ENCODE results near the gene DCXR.

DCXR gene

DNA sequence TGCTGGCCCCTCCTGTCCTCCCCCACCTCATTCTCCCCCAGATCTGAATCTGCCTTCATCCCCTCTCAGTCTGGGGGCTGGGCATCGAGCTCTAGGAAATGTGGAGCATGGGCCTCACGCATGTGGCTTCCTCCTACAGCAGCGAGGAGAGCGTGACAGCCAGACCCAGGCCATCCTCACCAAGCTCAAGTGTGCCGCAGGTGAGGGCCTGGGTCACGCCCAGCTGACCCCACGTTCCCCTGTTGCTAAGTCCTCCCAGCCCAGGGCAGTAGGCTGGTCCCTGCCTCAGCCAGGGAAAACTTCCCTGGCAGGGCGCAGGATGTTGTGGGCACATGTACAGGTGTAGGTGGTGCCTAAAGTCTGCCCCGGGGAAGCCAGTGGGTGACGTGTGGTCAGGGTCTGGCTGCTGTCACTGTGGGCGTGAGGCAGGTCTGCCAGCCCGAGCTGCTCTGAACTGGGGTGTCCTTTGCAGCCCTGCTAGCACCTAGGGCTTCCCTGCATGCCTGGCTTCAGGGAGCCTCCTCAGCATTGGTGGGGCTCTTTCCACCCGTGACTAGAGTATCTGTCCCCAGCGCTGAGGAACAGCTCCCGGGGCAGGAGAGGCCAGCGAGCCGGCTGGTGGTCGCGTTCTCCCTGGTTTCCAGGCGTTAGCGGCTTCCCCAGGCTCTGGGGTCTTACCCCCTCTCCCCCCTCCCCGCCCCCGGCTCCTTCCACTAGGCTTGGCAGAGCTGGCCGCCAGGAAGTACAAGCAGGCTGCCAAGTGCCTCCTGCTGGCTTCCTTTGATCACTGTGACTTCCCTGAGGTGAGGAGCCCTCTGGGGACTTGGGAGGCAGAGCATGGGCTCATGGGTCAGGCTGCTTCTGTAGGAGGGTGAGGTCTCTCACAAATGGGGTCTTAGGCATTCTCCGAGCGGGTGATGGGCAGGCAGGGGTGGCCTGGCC is 17.8 kb upstream of the DCXR start:
- FAIRE-seq (peak; percentile 37), DNase-seq (ENCODE audit: low spot score) (no peak)

DNA sequence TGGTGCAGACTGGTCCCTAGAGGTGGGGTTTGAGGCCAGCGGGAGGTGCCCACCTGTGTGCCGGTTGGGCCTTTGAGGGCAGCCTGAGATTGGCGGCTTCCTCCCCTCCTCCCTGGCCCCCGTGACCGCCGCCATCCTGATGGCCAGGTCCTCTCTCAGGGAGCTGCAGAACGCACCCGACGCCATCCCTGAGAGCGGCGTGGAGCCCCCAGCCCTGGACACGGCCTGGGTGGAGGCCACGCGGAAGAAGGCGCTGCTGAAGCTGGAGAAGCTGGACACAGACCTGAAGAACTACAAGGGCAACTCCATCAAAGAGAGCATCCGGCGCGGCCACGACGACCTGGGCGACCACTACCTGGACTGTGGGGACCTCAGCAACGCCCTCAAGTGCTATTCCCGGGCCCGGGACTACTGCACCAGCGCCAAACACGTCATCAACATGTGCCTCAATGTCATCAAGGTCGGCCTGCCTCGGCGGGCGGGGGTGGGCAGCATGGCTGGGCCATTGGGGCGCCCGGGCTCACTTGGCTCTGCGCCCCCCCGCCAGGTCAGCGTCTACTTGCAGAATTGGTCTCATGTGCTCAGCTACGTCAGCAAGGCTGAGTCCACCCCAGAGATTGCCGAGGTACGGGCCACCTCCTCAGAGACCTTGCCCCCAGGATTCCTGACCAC is 17.0 kb upstream of the DCXR start:
- DNase-seq (ENCODE audit: low spot score) (no peak), FAIRE-seq (no peak)

DNA sequence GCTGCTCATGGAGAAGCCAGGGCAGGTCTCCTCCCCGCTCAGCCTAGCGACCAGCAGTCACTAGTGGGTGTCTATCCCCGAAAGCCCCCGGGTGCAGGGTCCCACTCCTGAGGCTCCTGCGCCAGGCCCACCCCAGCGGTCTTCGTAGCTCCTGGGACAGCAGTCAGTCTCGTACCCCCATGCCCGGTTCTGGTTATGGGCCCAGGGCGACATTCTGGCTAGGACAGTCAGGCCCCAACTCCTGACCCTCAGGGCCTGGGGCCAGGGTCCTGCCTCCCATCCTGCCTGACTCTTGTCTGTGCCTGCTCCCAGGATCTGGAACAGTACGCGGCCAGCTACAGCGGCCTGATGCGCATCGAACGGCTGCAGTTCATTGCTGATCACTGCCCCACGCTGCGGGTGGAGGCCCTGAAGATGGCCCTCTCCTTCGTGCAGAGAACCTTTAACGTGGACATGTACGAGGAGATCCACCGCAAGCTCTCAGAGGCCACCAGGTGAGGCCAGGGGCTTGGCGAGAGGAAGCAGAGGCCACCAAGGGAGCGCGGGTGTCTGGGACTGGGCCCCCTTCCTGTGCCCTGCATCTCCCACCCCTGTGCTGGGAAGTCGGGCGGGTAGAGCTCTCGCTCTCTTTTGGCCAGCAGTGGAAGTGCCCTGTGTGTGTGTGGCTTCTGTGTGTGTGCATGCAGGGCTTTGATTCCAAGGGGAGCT is 16.2 kb upstream of the DCXR start:
- no peak for DNase-seq (ENCODE audit: low spot score)
- FAIRE-seq = no peak

DNA sequence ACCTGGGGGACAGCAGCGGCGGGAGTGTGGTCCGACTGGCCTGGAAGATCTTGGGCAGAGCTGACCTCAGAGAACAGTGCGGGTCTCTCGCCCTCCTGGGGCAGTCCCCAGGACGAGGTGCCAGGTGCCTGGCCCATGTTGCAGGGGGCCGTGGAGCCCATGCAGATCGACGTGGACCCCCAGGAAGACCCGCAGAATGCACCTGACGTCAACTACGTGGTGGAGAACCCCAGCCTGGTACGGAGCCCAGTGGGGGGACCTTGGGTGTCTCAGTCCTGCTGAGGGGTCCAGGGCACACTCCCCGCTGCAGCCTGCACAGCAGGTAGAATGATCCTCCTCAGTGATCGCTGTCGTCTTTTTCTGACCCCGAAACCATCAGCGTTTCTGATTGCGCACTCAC is 15.6 kb upstream of the DCXR start:
- DNase-seq (ENCODE audit: low spot score) (no peak), FAIRE-seq (no peak)

DNA sequence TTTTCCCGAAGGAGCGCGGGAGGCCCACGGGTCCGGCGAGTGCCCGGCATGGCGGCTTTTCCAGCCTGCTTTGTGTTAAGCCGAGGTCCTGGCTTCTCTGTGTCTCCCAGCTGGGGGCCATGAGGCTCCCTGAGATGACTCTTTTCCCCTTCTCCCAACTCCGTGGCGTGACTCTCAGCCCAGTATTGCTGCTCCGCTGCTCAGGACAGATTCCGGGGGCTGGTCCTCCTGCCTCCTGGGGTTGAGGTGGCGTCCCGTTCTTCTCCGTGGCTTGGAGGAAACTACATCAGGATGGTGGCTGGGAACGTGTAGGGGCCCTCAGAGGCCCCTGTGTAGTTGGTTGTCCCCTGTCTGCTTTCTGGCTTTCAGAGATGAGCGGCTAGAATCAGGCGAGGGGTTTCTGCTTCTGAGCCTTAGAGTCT is 15.2 kb upstream of the DCXR start:
- DNase-seq (ENCODE audit: low spot score) (no peak), FAIRE-seq (no peak)

DNA sequence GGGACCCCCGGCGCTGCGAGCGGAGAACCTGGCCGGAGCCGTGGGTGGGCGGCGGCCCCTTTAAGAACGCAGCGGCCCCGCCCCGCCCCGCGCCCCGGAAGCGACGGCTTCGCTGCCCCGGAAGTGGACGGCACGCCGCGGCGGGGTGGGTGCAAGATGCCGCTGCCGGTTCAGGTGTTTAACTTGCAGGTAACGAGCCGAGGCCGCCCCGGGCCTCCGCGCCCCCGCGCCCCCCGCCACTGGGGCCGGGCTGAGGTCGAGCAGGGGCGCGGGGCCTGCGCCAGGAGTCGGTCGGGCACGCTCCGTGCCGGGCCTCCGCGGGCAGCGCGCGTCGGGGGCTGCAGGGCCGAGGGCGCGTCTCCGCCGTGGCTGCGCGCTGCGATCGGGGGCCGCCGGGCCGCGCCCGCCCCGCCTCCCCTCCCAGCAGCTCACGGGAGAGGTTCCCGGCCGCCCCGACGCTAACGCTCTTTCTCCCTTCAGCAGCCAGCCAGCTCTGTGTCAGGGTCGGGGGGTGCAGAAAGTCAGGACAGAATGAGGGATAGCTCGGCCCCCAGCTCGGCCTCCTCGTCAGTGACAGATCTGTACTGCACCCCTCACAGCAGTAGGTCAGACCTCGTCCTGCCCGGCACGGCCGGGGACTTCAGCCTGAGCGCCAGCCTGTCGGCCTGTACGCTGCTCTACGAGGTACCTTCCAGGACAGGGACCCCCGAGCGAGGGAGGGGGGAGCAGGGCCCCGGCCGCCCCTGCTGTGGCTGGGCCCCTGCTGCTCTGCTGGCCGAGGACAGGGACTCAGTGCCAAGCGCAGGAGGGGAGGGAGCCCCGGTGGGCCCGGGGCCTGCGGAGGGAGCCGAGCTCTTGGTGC is 14.5 kb upstream of the DCXR start, which contains the start of the genes GPS1 and RFNG:
Gene GPS1 (plus strand): TSS at position 123 of the 862 bp plus-strand sequence. CDS start 34 bp downstream, at position 157.
Gene RFNG (minus strand): TSS at position 36 of the 862 bp plus-strand sequence. CDS start 45 bp downstream, outside the sequence.
- DNase-seq (ENCODE audit: low spot score) = peak; percentile 93
- FAIRE-seq = peak; percentile 63

DNA sequence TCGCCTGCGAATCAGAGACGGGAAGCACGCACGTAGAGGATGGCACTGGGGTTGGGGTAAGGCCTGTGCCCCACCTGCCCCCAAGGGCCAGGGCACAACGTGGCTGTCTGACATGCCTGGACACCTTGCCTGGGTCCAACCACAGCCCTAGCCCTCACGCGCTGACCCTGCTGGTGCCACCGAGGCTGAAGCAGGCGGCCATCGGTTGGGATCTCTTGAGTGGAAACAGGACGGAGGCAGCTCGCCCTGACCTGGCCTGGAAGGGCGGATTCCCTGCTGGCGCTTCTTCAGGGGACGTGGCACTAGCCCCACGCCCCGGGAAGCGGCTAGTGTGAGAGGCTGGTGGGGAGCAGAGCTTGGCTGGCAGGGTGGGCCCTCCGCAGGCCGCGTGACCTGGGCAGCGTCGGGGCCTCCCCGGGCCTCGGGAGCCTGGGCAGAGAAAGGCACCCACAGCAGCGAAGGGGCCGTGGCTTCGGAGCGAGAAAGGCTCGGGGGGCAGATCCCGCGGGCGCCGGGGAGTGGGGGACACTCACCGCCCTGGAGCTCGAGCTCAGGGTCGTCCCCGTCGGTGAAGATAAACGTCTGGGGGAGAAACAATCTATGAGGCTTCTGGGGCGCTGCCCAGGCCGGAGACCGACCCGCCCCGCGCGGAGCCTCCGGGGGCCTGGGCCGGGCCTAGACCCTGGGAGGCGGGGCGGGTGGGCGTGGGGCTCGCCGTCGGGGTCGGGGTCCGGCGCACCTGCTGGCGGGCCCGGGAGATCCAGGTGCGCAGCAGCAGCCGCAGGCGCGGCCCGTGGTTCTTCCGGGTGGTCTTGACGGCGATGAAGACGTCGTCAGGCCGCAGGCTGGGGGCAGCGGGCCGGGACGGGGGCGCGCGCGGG is 13.5 kb upstream of the DCXR start:
- DNase-seq (ENCODE audit: low spot score) (peak; percentile 36), FAIRE-seq (no peak)

DNA sequence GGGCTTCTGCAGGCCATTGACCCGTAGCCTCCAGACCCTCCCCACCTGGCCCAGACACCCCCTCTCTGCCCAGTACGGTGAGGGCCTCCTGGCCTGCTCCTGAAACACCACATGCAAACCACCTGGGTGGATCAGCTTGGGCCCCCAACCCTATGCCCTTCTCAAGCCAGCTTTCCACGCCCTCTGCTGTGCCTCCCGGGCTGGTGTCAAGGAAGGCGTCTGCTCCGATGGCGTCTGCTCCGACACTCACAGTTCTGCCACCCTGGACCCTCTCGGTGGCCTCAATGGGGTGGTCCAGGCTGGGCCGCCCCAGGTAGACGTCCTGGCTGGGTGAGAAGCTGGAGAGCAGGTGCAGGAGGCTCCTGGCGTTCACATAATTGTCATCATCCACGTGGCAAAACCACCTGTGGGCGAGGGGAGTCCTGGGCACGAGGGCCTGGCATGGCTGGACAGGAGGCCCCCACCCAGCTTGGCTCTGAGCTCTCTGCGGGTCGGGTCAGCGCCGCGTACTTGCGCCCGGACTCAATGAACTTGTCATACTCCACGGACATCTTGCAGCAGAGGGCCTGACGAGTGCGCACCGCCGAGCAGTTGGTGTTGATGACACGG is 12.8 kb upstream of the DCXR start:
- FAIRE-seq = peak; percentile 94
- DNase-seq (ENCODE audit: low spot score) = no peak

DNA sequence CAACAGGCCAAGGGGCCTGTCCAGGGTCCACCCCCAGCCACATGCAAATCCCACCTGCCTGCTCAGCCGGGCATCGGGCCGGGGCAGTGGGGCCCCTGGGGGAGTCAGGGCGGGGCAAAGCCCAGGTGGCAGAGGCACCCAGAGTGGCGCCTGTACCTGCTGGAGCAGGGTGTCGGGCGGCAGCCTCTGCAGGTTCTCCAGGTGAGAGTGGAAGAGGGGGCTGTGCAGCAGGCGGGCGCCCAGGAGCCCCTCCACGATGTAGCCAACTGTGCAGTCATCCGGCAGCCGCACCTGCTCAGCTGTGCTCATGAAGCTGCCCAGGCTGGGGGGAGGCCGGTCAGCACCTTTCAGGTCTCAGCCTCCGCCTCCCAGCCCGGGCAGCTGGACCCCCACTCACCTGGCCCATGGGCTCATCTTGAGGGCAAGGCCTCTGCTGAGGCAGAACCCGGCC is 12.0 kb upstream of the DCXR start:
- DNase-seq (ENCODE audit: low spot score) (no peak), FAIRE-seq (no peak)

DNA sequence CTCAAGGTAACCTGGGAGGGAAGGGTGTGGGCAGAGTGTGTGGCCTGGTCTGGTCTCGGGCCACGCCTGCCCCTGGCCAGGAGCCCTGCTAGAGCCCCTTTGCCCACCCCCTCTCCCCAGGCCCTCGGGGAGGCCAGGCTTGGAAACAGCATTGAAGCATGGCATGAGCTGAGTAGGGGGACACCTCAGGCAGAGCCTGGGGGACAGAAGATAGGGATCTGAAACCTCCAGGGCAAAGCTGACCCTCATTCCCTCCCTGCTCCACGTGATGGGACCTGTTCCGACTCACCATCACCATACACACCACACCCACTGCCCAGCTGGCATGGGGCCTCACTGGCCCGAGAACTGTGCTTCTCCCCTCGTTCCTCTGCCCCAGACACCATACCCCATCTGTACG is 11.6 kb upstream of the DCXR start:
- no peak for DNase-seq (ENCODE audit: low spot score)
- peak; percentile 68 for FAIRE-seq

DNA sequence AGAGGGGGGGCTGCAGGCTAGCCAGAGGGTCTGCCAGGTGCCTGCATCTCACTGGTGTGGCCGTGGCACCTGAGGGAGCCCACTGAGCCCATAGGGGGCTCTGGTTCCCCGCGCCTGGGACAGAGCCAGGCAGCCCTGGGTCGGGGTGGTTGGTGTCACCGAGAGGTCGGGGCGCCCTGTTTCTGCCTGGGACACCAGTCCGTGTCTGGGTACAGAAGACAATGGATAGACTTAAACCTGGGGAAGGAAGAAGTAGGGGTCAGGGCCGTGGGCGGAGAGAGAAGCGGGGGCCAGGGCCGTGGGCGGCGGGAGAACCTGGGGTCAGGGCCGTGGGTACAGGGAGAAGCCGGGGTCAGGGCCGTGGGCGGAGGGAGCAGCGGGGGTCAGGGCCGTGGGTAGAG is 11.1 kb upstream of the DCXR start:
- DNase-seq (ENCODE audit: low spot score) (no peak), FAIRE-seq (no peak)

DNA sequence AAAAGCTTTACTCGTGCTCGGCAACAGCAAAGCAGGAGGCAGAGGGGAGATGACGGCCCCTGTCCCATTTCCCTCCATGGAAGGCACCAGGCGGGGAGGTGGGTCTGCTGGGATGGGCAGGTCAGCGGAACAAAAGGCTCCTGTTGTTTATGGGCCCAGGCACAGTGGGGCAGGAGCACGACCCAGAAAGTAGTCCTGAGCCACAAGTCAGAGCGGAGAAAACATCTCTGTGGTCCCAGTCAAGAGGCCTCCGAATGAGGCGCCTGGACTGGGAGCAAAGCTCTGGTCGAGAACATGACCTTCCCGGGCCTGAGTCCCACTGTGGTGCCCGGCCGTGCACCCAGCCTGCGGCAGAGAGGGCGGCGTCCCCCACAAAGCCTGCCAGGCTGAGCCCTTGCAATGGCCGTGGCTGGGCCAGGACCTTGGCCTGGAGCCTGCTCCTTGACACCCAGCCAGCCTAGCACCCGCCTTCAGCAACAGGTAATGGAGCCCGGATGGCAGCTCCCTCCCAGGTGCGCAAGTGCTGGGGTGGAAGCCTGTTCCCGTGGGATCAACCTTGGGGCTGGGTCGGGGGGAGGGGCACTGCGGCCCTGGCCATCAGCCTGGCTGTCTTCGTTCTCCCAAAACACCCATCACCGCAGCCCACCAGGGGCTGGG is 10.5 kb upstream of the DCXR start:
- DNase-seq (ENCODE audit: low spot score) (no peak), FAIRE-seq (no peak)

DNA sequence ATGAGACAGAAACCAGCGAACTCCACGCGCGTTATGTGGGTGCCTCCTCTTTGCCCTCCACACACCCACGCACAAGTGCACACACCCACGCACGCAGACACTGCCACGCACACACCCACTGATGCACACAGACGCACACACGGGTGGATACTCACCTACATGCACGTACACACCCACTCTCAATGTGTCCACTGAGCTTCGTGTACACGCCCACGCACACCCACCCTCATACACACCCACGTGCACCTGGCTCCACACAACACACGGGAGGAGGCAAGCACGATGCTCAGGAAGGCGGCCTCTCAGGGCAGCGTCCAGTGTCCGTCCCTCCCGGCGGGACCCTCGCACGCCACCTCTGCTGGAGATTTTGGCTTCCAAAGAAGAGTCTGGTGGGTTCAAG is 9.9 kb upstream of the DCXR start:
- FAIRE-seq (peak; percentile 90), DNase-seq (ENCODE audit: low spot score) (no peak)

DNA sequence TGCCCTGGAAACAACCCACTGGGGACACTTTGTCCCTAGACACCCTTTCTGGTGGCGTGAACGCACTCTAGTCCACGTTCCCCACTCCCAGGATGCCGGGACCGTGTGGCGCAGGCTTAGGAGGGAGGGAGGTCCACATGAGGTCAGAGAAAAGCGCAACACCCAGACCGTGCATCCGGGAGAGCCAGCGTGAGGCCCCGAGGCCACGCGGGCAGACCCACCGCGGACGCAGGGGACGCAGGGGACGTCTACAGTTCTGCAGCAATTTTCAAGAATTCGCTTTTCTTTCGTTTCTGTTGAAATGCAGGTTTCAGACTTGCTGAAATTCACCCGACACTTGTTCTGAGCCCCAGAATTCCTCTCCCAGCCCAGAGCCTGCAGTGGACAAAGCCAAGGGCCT is 9.4 kb upstream of the DCXR start:
- DNase-seq (ENCODE audit: low spot score) = no peak
- FAIRE-seq = no peak

DNA sequence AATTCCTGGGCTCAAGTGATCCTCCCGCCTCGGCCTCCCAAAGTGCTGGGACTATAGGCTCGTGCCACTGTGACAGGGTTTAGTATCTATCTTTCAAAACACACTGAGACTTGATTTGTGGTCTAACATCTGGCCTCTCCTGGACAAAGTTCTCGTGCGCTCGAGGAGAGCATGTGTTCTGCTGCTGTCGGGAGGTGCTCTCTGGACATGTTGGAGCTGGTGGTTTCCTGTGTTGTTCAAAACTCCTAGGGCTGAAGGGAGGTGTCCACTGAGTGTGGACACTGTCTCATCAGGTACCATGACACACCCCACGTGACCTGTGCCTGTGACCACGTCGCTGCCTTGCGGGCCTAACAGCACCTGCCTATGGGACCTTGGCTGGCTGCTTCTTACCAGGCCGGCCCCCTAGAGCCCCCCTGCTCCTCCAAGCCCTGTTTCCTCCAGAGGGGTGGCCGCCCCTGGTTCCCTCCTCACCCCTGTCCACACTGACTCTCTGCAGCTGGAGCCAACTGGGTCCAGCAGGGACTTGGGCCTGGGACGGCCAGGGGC is 8.5 kb upstream of the DCXR start:
- DNase-seq (ENCODE audit: low spot score) (no peak), FAIRE-seq (no peak)

DNA sequence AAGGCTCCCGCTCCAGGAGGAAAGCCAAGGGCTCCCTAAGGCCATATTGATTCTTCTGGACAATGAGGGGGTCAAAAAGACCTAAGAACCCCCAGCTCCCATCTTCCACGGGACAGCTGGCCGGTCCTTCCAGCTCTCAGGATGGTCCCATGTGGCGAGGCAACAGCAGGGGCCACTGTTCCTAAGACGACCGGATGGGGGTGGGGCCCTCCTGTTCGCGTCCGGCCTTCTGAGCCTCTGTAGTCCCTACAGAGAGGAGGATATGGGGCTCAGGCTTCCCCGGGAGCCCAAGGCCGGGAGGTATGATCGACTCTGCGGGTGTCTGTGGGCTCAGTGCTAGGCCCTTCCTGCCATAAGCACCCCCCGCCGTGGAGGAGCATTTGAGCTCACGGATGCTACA is 6.0 kb upstream of the DCXR start:
- DNase-seq (ENCODE audit: low spot score) = no peak
- no peak for FAIRE-seq

DNA sequence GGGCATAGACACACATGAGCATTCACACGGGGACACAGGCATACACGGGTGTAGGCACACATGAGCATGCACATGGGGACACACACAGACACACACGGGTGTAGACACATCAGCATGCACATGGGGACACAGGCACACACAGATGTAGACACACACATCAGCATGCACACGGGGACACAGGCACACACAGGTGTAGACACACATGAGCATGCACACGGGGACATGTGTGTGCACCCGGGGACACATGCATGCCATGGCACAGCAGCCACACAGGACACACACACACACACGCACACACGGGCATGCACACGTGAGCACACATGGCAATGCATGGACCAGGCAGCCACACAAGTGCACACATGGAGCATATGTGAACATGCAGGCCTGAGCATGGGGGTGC is 5.2 kb upstream of the DCXR start:
- peak; percentile 98 for FAIRE-seq

DNA sequence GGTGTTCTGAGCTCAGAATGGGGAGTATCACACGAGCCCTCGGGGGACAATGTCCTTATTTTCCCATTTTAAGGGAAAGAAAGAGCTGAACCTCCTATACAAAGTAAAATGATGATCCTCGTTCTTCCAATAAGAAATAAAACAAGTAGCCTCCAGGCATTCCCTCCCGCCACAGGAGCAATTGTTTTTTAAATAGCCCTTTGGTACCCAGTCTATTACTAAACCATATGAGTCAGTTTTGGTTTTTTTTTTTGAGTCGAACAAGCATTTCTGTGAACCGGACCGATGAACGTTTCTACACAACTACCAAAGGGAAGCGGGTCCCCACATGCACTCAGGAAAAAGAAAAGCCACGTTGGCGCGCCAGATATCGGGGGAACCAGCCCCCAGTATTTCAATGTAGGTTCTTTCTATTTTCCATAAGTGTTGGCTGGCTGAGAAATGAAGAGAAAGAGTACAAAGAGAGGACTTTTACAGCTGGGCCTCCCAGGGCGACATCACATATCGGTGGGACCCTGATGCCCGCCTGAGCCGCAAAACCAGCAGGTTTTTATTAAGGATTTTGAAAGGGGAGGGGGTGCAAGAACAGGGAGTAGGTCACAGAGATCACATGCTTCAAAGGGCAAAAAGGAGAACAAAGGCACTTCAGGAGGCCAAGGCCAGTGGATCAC is 3.8 kb upstream of the DCXR start:
- FAIRE-seq = no peak
- DNase-seq (ENCODE audit: low spot score) = no peak

More for the DNA sequence above, 5.2 kb upstream of the DCXR start:
- DNase-seq (ENCODE audit: low spot score) = no peak
